Glomerular endothelial cell (primary cell): Measurements from ENCODE around the gene IFIT2. TPM values are rescaled to one million over a fixed set of nuclear protein-coding genes. Genes with fewer than 3 reads are reported as not detected.
"Not testable (repeated sequence)": the region's sequence is repeated elsewhere in the genome, so short reads cannot be mapped to it uniquely, and the experiment has no call there.

Experiments
- DNase-seq: peaks from one replicate; pipeline ENCODE4 v3.0.0-alpha.2; 2011; ENCODE audit warnings: low read depth, low spot score; ENCODE audit errors: extremely low read depth
- total RNA-seq: library from RNA; depleted of rRNA; stranded (reverse); fragments of >200 nt; gene quantifications from 2 replicates; pipeline ENCODE4 v1.2.3, GENCODE V29; 2015

IFIT2 gene
- total RNA-seq, result 7.9 and 8.9 TPM in 2 replicates

- DNase-seq, result no peak
These were observed at the start of gene IFIT2 for GRCh38 chr10:89301721-89302445. Gene IFIT2, plus strand, starts transcription at chr10:89302046. Its CDS starts 78 bp downstream, at chr10:89302124.

- DNase-seq, result no peak
These were observed 49.6 kb upstream of the IFIT2 start for GRCh38 chr10:89252225-89252585.

GRCh38 chr10:89255091-89255579, 46.7 kb upstream of the IFIT2 start:
- not testable (repeated sequence) for DNase-seq

GRCh38 chr10:89255793-89256192, 46.1 kb upstream of the IFIT2 start:
- no peak for DNase-seq

GRCh38 chr10:89256340-89256739, 45.5 kb upstream of the IFIT2 start:
- no peak for DNase-seq

GRCh38 chr10:89256962-89257361, 44.9 kb upstream of the IFIT2 start:
- DNase-seq, result no peak

- DNase-seq, result no peak
These were observed 44.3 kb upstream of the IFIT2 start for GRCh38 chr10:89257581-89257980.

GRCh38 chr10:89258881-89259280, 43.0 kb upstream of the IFIT2 start:
- DNase-seq, result no peak

- DNase-seq, result no peak
These were observed 39.5 kb upstream of the IFIT2 start for GRCh38 chr10:89262086-89263051.

- DNase-seq, result no peak
These were observed 38.8 kb upstream of the IFIT2 start for GRCh38 chr10:89263091-89263490.

GRCh38 chr10:89263531-89263930, 38.3 kb upstream of the IFIT2 start:
- no peak for DNase-seq

- no peak for DNase-seq
These were observed 35.0 kb upstream of the IFIT2 start for GRCh38 chr10:89266721-89267453.

GRCh38 chr10:89269433-89270152, 32.3 kb upstream of the IFIT2 start:
- no peak for DNase-seq

- no peak for DNase-seq
These were observed 31.7 kb upstream of the IFIT2 start for GRCh38 chr10:89270153-89270483.

- DNase-seq, result no peak
These were observed 30.3 kb upstream of the IFIT2 start for GRCh38 chr10:89271532-89271931.

- DNase-seq, result no peak
These were observed 28.2 kb upstream of the IFIT2 start for GRCh38 chr10:89273680-89274079.

- DNase-seq, result no peak
These were observed 26.9 kb upstream of the IFIT2 start for GRCh38 chr10:89274928-89275327.

GRCh38 chr10:89275383-89275782, 26.5 kb upstream of the IFIT2 start:
- no peak for DNase-seq

- peak; percentile 90 for DNase-seq
These were observed 23.8 kb upstream of the IFIT2 start for GRCh38 chr10:89278034-89278535.

- no peak for DNase-seq
These were observed 22.9 kb upstream of the IFIT2 start for GRCh38 chr10:89278900-89279392.
